H9 (cell line): ENCODE measurements around the gene PPFIA2. TPM values are rescaled to one million over a fixed set of nuclear protein-coding genes. Genes with fewer than 3 reads are reported as not detected.

ENCODE experiments used
- DNase-seq: peaks from one replicate; pipeline ENCODE4 v3.0.0-alpha.2; 2017
- H2AFZ ChIP-seq: one replicate; pipeline ENCODE4 v1.6.1; 2013; ENCODE audit warnings: mild to moderate bottlenecking, low read length, control low read depth, moderate library complexity
- H2AK5ac ChIP-seq: 2 replicates; pipeline ENCODE4 v1.6.1; 2013; ENCODE audit warnings: low read length, control low read depth, mixed read lengths; ENCODE audit not compliant: insufficient read length
- H2BK120ac ChIP-seq: one replicate; pipeline ENCODE4 v1.6.1; 2013; ENCODE audit warnings: low read depth, mild to moderate bottlenecking, low read length, control low read depth, inconsistent platforms; ENCODE audit not compliant: poor library complexity, severe bottlenecking
- H2BK12ac ChIP-seq: 2 replicates; pipeline ENCODE4 v1.6.1; 2013; ENCODE audit warnings: low read length, control low read depth, mixed read lengths, low read depth; ENCODE audit not compliant: insufficient read length
- H2BK15ac ChIP-seq: 2 replicates; pipeline ENCODE4 v1.6.1; 2013; ENCODE audit warnings: low read depth, low read length, control low read depth
- H2BK20ac ChIP-seq: one replicate; pipeline ENCODE4 v1.6.1; 2013; ENCODE audit warnings: low read depth, mild to moderate bottlenecking, low read length, control low read depth, inconsistent platforms; ENCODE audit not compliant: poor library complexity, severe bottlenecking
- H2BK5ac ChIP-seq: 2 replicates; pipeline ENCODE4 v1.6.1; 2013; ENCODE audit warnings: low read length, control low read depth, mixed read lengths; ENCODE audit not compliant: insufficient read length
- H3K14ac ChIP-seq: 2 replicates; pipeline ENCODE4 v1.6.1; 2013; ENCODE audit warnings: low read length, control low read depth; ENCODE audit not compliant: insufficient read depth
- H3K18ac ChIP-seq: 2 replicates; pipeline ENCODE4 v1.6.1; 2013; ENCODE audit warnings: low read depth, mild to moderate bottlenecking, mixed read lengths, low read length, control low read depth; ENCODE audit not compliant: insufficient read length
- H3K23ac ChIP-seq: 2 replicates; pipeline ENCODE4 v1.6.1; 2013; ENCODE audit warnings: low read length, control low read depth, mixed read lengths, low read depth; ENCODE audit not compliant: insufficient read length
- H3K23me2 ChIP-seq: 2 replicates; pipeline ENCODE4 v1.6.1; 2013; ENCODE audit warnings: low read depth, mild to moderate bottlenecking, mixed read lengths, low read length, control low read depth; ENCODE audit not compliant: insufficient read length, poor library complexity, severe bottlenecking
- H3K27ac ChIP-seq: 2 replicates; pipeline ENCODE4 v1.5.1; 2013; ENCODE audit warnings: low read length, control low read depth, mixed read lengths, low read depth; ENCODE audit not compliant: insufficient read length
- H3K27me3 ChIP-seq: 2 replicates; pipeline ENCODE4 v1.6.1; 2013; ENCODE audit warnings: low read length, control low read depth, inconsistent platforms; ENCODE audit not compliant: insufficient read depth
- H3K4ac ChIP-seq: 2 replicates; pipeline ENCODE4 v1.6.1; 2013; ENCODE audit warnings: low read depth, mild to moderate bottlenecking, control low read depth, inconsistent platforms, low read length, moderate library complexity
- H3K4me1 ChIP-seq: 2 replicates; pipeline ENCODE4 v1.6.1; 2013; ENCODE audit warnings: low read length, control low read depth, inconsistent platforms; ENCODE audit not compliant: insufficient read depth
- H3K4me2 ChIP-seq: 2 replicates; pipeline ENCODE4 v1.6.1; 2013; ENCODE audit warnings: low read length, control low read depth, mixed read lengths; ENCODE audit not compliant: insufficient read length, insufficient read depth
- H3K56ac ChIP-seq: 2 replicates; pipeline ENCODE4 v1.6.1; 2013; ENCODE audit warnings: low read depth, mild to moderate bottlenecking, mixed read lengths, low read length, control low read depth; ENCODE audit not compliant: insufficient read length
- H3K79me1 ChIP-seq: 2 replicates; pipeline ENCODE4 v1.6.1; 2013; ENCODE audit warnings: low read depth, mild to moderate bottlenecking, moderate library complexity, low read length, control low read depth, inconsistent platforms; ENCODE audit not compliant: insufficient read depth, poor library complexity, severe bottlenecking
- H3K79me2 ChIP-seq: 2 replicates; pipeline ENCODE4 v1.6.1; 2013; ENCODE audit warnings: low read length, control low read depth, inconsistent platforms; ENCODE audit not compliant: insufficient read depth
- H3K9ac ChIP-seq: 2 replicates; pipeline ENCODE4 v1.6.1; 2013; ENCODE audit warnings: low read length, control low read depth, mixed read lengths; ENCODE audit not compliant: insufficient read length; ENCODE audit errors: extremely low read depth
- H3K9me3 ChIP-seq: one replicate; pipeline ENCODE4 v1.6.1; 2013; ENCODE audit warnings: low read depth, low read length, inconsistent platforms; ENCODE audit not compliant: control insufficient read depth
- H3T11ph ChIP-seq: one replicate; pipeline ENCODE4 v1.6.1; 2013; ENCODE audit warnings: mild to moderate bottlenecking, low read length, control low read depth, inconsistent platforms
- H4K20me1 ChIP-seq: one replicate; pipeline ENCODE4 v1.6.1; 2013; ENCODE audit not compliant: control insufficient read depth, insufficient read length, insufficient read depth
- H4K5ac ChIP-seq: 2 replicates; pipeline ENCODE4 v1.6.1; 2013; ENCODE audit warnings: low read depth, mild to moderate bottlenecking, mixed read lengths, low read length, control low read depth; ENCODE audit not compliant: insufficient read length
- H4K8ac ChIP-seq: replicated peaks from 2 replicates; pipeline ENCODE4 v1.6.1; 2013; ENCODE audit warnings: low read length, control low read depth, mixed read lengths, low read depth; ENCODE audit not compliant: insufficient read length
- H4K91ac ChIP-seq: 2 replicates; pipeline ENCODE4 v1.6.1; 2013; ENCODE audit warnings: low read depth, mild to moderate bottlenecking, moderate library complexity, mixed read lengths, low read length, control low read depth; ENCODE audit not compliant: insufficient read length
- H3K27ac Mint-ChIP-seq, 3 experiments: 2 replicates in 2 of 3; 3 replicates in 1 of 3; pipeline ENCODE4 v1.8.0; 2020 to 2021; ENCODE audit warnings: mixed read lengths in 3 of 3, mild to moderate bottlenecking in 1 of 3, moderate library complexity in 1 of 3
- H3K27me3 Mint-ChIP-seq: 2 replicates; pipeline ENCODE4 v1.8.0; 2021; ENCODE audit warnings: low read depth, mild to moderate bottlenecking, moderate library complexity, mixed read lengths
- H3K36me3 Mint-ChIP-seq, 3 experiments: 2 replicates in 2 of 3; 3 replicates in 1 of 3; pipeline ENCODE4 v1.8.0; 2020 to 2021; ENCODE audit warnings: low read depth in 3 of 3, mixed read lengths in 3 of 3; ENCODE audit not compliant: insufficient read depth in 1 of 3
- H3K4me1 Mint-ChIP-seq, 2 experiments: 2 replicates each; pipeline ENCODE4 v1.8.0; 2020; ENCODE audit warnings: mixed read lengths in 2 of 2
- H3K4me3 Mint-ChIP-seq, 2 experiments: 2 replicates in 1 of 2; 3 replicates in 1 of 2; pipeline ENCODE4 v1.8.0; 2020 to 2021; ENCODE audit warnings: mild to moderate bottlenecking in 2 of 2, mixed read lengths in 2 of 2, moderate library complexity in 1 of 2
- H3K9me3 Mint-ChIP-seq, 2 experiments: 2 replicates in 1 of 2; 3 replicates in 1 of 2; pipeline ENCODE4 v1.8.0; 2020; ENCODE audit warnings: mild to moderate bottlenecking in 2 of 2, mixed read lengths in 2 of 2, moderate library complexity in 1 of 2
- CTCF ChIP-seq: fragments of 200-600 bp; sonication (generic); conservative IDR thresholded peaks from 3 replicates; pipeline ENCODE4 v1.8.0; 2021; ENCODE audit warnings: antibody characterized with exemption, mild to moderate bottlenecking
- WGBS: extraction: QIAGEN DNeasy Blood & Tissue Kit; methylation state at CpG from one replicate; pipeline ENCODE4 v1.1.7; 2013; ENCODE audit warnings: missing lambda C conversion rate, low lambda C conversion rate, mixed read lengths; ENCODE audit not compliant: insufficient read length; ENCODE audit errors: extremely low coverage; 5-methylcytosine and 5-hydroxymethylcytosine counted together
- total RNA-seq: library from RNA; stranded (reverse); gene quantifications from 2 replicates; pipeline ENCODE4 v1.2.1, GENCODE V29; 2021

Gene PPFIA2
- total RNA-seq, 1 experiment from 2014 or later = 1.3 TPM

DNA sequence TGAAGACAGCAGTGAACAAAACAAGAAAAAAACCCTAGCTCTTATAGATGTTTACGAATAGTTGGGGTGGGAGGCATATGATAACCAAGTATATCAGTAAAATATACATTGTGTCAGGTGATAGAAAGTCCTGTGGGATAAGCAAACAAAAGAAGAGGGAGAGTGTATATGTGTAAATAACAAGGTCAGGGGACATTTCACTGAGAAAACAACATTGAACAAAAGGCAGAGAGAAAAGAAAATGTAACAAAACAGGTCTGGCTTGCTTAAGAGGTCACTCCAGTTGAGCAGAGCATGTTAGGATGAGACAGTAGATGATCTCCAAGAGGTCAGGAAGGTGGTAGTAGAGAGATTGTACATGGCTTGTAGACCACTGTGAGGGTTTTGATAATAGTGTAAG lies 377.2 kb downstream of the PPFIA2 start:
- H3K27me3 ChIP-seq = no peaks in the 10 kb centered on the region
- no peak overlapping the region for H2BK5ac ChIP-seq
- Mint-ChIP-seq H3K27ac (no peak overlapping the region), H3K27me3 (no peaks in the 10 kb centered on the region), H3K4me1 (no peaks in the 10 kb centered on the region), H3K9me3 (no peaks in the 10 kb centered on the region), H3K4me3 (no peak overlapping the region), H3K36me3 (no peaks in the 10 kb centered on the region)
- H3K9me3 ChIP-seq = no peaks in the 10 kb centered on the region
- no peak overlapping the region for H3K14ac ChIP-seq
- no peak overlapping the region for H4K91ac ChIP-seq
- H3K4me1 ChIP-seq = no peaks in the 10 kb centered on the region
- no peak overlapping the region for H3K23ac ChIP-seq
- no peak overlapping the region for H3T11ph ChIP-seq
- no peak overlapping the region for H3K18ac ChIP-seq
- no peak overlapping the region for H2AFZ ChIP-seq
- H2AK5ac ChIP-seq = no peak overlapping the region
- no peak overlapping the region for H4K8ac ChIP-seq
- H2BK12ac ChIP-seq = no peak overlapping the region
- H3K79me1 ChIP-seq = no peaks in the 10 kb centered on the region
- no peak overlapping the region for H3K27ac ChIP-seq
- WGBS = no CpG with 5 or more reads among the region's 1 CpG
- H3K56ac ChIP-seq = no peak overlapping the region
- H2BK20ac ChIP-seq = no peak overlapping the region
- H3K4ac ChIP-seq = no peak overlapping the region
- no peak for TF ChIP-seq CTCF
- no peaks in the 10 kb centered on the region for H3K23me2 ChIP-seq
- no peaks in the 10 kb centered on the region for H4K20me1 ChIP-seq
- no peak overlapping the region for H3K4me2 ChIP-seq
- no peak overlapping the region for H3K9ac ChIP-seq
- no peak overlapping the region for H2BK120ac ChIP-seq
- no peak overlapping the region for H2BK15ac ChIP-seq
- no peaks in the 10 kb centered on the region for H3K79me2 ChIP-seq
- no peak for DNase-seq
- H4K5ac ChIP-seq = no peak overlapping the region
